CD4-positive, alpha-beta T cell treated with Interferon alpha-2 for 1 hour (primary cell): Measurements from ENCODE around the gene UBE2E1.
"Not testable (repeated sequence)": the region's sequence is repeated elsewhere in the genome, so short reads cannot be mapped to it uniquely, and the experiment has no call there.

Experiments used
- DNase-seq, 2 donors: peaks; one replicate each; pipeline ENCODE4 v3.0.0-alpha.2; 2020 to 2022

UBE2E1 gene

GRCh38 chr3:23859012-23859743, 53.4 kb downstream of the UBE2E1 start:
- no peak for DNase-seq

- no peak for DNase-seq
Observed at GRCh38 chr3:23859839-23860382, 54.2 kb downstream of the UBE2E1 start.

- DNase-seq: no peak
Observed at GRCh38 chr3:23861689-23862088, 55.9 kb downstream of the UBE2E1 start.

- DNase-seq: no peak
Observed at GRCh38 chr3:23863060-23863459, 57.3 kb downstream of the UBE2E1 start.

GRCh38 chr3:23864931-23865330, 59.2 kb downstream of the UBE2E1 start:
- no peak for DNase-seq

- no peak for DNase-seq
Observed at GRCh38 chr3:23865595-23866396, 60.0 kb downstream of the UBE2E1 start.

- no peak for DNase-seq
Observed at GRCh38 chr3:23867400-23867799, 61.6 kb downstream of the UBE2E1 start.

GRCh38 chr3:23867838-23868237, 62.1 kb downstream of the UBE2E1 start:
- DNase-seq: no peak

- DNase-seq: no peak
Observed at GRCh38 chr3:23869977-23870662, 64.4 kb downstream of the UBE2E1 start.

GRCh38 chr3:23870663-23871043, 64.9 kb downstream of the UBE2E1 start:
- DNase-seq: not testable (repeated sequence)

- DNase-seq: not testable (repeated sequence)
Observed at GRCh38 chr3:23871361-23871760, 65.6 kb downstream of the UBE2E1 start.

- DNase-seq: no peak
Observed at GRCh38 chr3:23872330-23872729, 66.6 kb downstream of the UBE2E1 start.

GRCh38 chr3:23873941-23874340, 68.2 kb downstream of the UBE2E1 start:
- DNase-seq: no peak

- DNase-seq: no peak
Observed at GRCh38 chr3:23874359-23875112, 68.8 kb downstream of the UBE2E1 start.

GRCh38 chr3:23875113-23875725, 69.5 kb downstream of the UBE2E1 start:
- no peak for DNase-seq

- no peak for DNase-seq
Observed at GRCh38 chr3:23876923-23877322, 71.2 kb downstream of the UBE2E1 start.

GRCh38 chr3:23877329-23877980, 71.7 kb downstream of the UBE2E1 start:
- no peak for DNase-seq

- DNase-seq: no peak
Observed at GRCh38 chr3:23879485-23879884, 73.7 kb downstream of the UBE2E1 start.

GRCh38 chr3:23880703-23881339, 75.1 kb downstream of the UBE2E1 start:
- no peak for DNase-seq

GRCh38 chr3:23881993-23882392, 76.2 kb downstream of the UBE2E1 start:
- not testable (repeated sequence) for DNase-seq

GRCh38 chr3:23882487-23882918, 76.7 kb downstream of the UBE2E1 start:
- no peak for DNase-seq
